Breast epithelium (tissue), 3 donors: ENCODE data around the gene TMEM117.

Experiments used
- CTCF ChIP-seq, 3 donors: fragments of 450-650 bp; IDR thresholded peaks; one replicate each; pipeline ENCODE4 v1.5.1; 2016 to 2017; ENCODE audit warnings: antibody characterized with exemption in 3 of 3, mild to moderate bottlenecking in 3 of 3, moderate library complexity in 3 of 3
- POLR2AphosphoS5 ChIP-seq, 3 donors: sonication (generic); formaldehyde crosslinking; IDR thresholded peaks; one replicate each; pipeline ENCODE4 v1.6.1; 2017; ENCODE audit warnings: antibody characterized with exemption in 3 of 3

- TF ChIP-seq CTCF (IDR thresholded peaks at IDR 0.05) (no peak), POLR2AphosphoS5 (IDR thresholded peaks at IDR 0.05) (no peak)
Measured at GRCh38 chr12:44347145-44347544, 511.3 kb downstream of the TMEM117 start.
